Breast epithelium (tissue), 3 donors: Measurements from ENCODE around the gene WRNIP1.

ENCODE experiments used
- CTCF ChIP-seq, 3 donors: fragments of 450-650 bp; IDR thresholded peaks; one replicate each; pipeline ENCODE4 v1.5.1; 2016 to 2017; ENCODE audit warnings: antibody characterized with exemption in 3 of 3, mild to moderate bottlenecking in 3 of 3, moderate library complexity in 3 of 3
- POLR2A ChIP-seq: fragments of 450-650 bp; IDR thresholded peaks from one replicate; pipeline ENCODE4 v1.6.1; 2016; ENCODE audit warnings: antibody characterized with exemption, mild to moderate bottlenecking, moderate library complexity

- TF ChIP-seq POLR2A (no peak), CTCF (IDR thresholded peaks at IDR 0.05) (no peak)
These were observed 39.3 kb downstream of the WRNIP1 start for GRCh38 chr6:2804516-2804915.
